Effector memory CD4-positive, alpha-beta T cell (primary cell): ENCODE results near the gene ECEL1.
"Not testable (repeated sequence)": the region's sequence is repeated elsewhere in the genome, so short reads cannot be mapped to it uniquely, and the experiment has no call there.

Source experiments
- DNase-seq, 3 donors: peaks; one replicate each; pipeline ENCODE4 v3.0.0-alpha.2; 2020
- H3K27ac ChIP-seq: 2 replicates; pipeline ENCODE4 v1.7.0; 2013; ENCODE audit warnings: mild to moderate bottlenecking, low read length, moderate library complexity; ENCODE audit not compliant: insufficient read depth, poor library complexity, severe bottlenecking
- H3K27me3 ChIP-seq: replicated peaks from 2 replicates; pipeline ENCODE4 v1.7.0; 2013; ENCODE audit warnings: mild to moderate bottlenecking, low read length; ENCODE audit not compliant: insufficient read depth, control insufficient read depth, poor library complexity, severe bottlenecking
- H3K36me3 ChIP-seq: 2 replicates; pipeline ENCODE4 v1.7.0; 2013; ENCODE audit warnings: mild to moderate bottlenecking, low read length, moderate library complexity; ENCODE audit not compliant: control insufficient read depth, insufficient read depth
- H3K4me1 ChIP-seq: 2 replicates; pipeline ENCODE4 v1.7.0; 2013; ENCODE audit warnings: low read length, mild to moderate bottlenecking; ENCODE audit not compliant: control insufficient read depth, insufficient read depth, poor library complexity, severe bottlenecking
- H3K4me3 ChIP-seq: 2 replicates; pipeline ENCODE4 v1.7.0; 2013; ENCODE audit warnings: low read length, low read depth, mild to moderate bottlenecking; ENCODE audit not compliant: insufficient read depth, poor library complexity, severe bottlenecking
- H3K9me3 ChIP-seq: 2 replicates; pipeline ENCODE4 v1.7.0; 2013; ENCODE audit warnings: mild to moderate bottlenecking, low read length, moderate library complexity; ENCODE audit not compliant: control insufficient read depth

The ECEL1 gene

GRCh38 chr2:232434091-232434490, 53.5 kb downstream of the ECEL1 start:
- no peaks in the 10 kb centered on the region for H3K36me3 ChIP-seq
- H3K4me1 ChIP-seq, result no peaks in the 10 kb centered on the region
- no peak overlapping the region for H3K27ac ChIP-seq
- no peak overlapping the region for H3K4me3 ChIP-seq
- H3K9me3 ChIP-seq, result no peaks in the 10 kb centered on the region
- DNase-seq, result no peak
- H3K27me3 ChIP-seq, result no peaks in the 10 kb centered on the region

- H3K4me1 ChIP-seq, DNase-seq, H3K4me3 ChIP-seq, H3K27ac ChIP-seq, H3K27me3 ChIP-seq, H3K9me3 ChIP-seq, H3K36me3 ChIP-seq: not testable (repeated sequence)
These were observed 54.0 kb downstream of the ECEL1 start for GRCh38 chr2:232433622-232434021.

- Histone ChIP-seq H3K27me3 (no peaks in the 10 kb centered on the region), H3K4me1 (no peaks in the 10 kb centered on the region), H3K9me3 (no peaks in the 10 kb centered on the region), H3K36me3 (no peaks in the 10 kb centered on the region), H3K27ac (no peak overlapping the region), H3K4me3 (no peak overlapping the region)
- DNase-seq, result no peak
These were observed 54.9 kb downstream of the ECEL1 start for GRCh38 chr2:232432598-232433184.

- Histone ChIP-seq H3K27me3 (no peaks in the 10 kb centered on the region), H3K36me3 (no peaks in the 10 kb centered on the region), H3K27ac (no peak overlapping the region), H3K4me1 (no peaks in the 10 kb centered on the region), H3K9me3 (no peaks in the 10 kb centered on the region), H3K4me3 (no peak overlapping the region)
- DNase-seq, result no peak
These were observed 55.7 kb downstream of the ECEL1 start for GRCh38 chr2:232431705-232432590.
